Mucosa of rectum (tissue), 2 donors: ENCODE measurements around the gene SPNS1.

Experiments used
- H3K27ac ChIP-seq, 2 donors: one replicate each; pipeline ENCODE4 v1.7.0; 2013; ENCODE audit warnings: inconsistent platforms in 2 of 2, low read depth in 2 of 2, low read length in 2 of 2
- H3K27me3 ChIP-seq, 2 donors: one replicate each; pipeline ENCODE4 v1.7.0; 2013; ENCODE audit warnings: low read length in 2 of 2; ENCODE audit not compliant: control insufficient read depth in 2 of 2, insufficient read depth in 2 of 2
- H3K36me3 ChIP-seq, 2 donors: one replicate each; pipeline ENCODE4 v1.7.0; 2013; ENCODE audit warnings: low read length in 2 of 2; ENCODE audit not compliant: control insufficient read depth in 2 of 2, insufficient read depth in 2 of 2
- H3K4me1 ChIP-seq, 2 donors: one replicate each; pipeline ENCODE4 v1.7.0; 2013; ENCODE audit warnings: low read length in 2 of 2, mild to moderate bottlenecking in 1 of 2; ENCODE audit not compliant: control insufficient read depth in 2 of 2, insufficient read depth in 2 of 2
- H3K4me3 ChIP-seq, 2 donors: one replicate each; pipeline ENCODE4 v1.7.0; 2013; ENCODE audit warnings: low read length in 2 of 2
- H3K9ac ChIP-seq, 2 donors: one replicate each; pipeline ENCODE4 v1.7.0; 2013; ENCODE audit warnings: low read length in 2 of 2, low read depth in 1 of 2, mild to moderate bottlenecking in 1 of 2
- H3K9me3 ChIP-seq, 2 donors: one replicate each; pipeline ENCODE4 v1.7.0; 2013; ENCODE audit warnings: low read length in 2 of 2; ENCODE audit not compliant: control insufficient read depth in 2 of 2
- donor health status: healthy.
- donor health status: Normal muscosa, but diverticular disease.

The SPNS1 gene

GRCh38 chr16:29024278-29024677 is 49.7 kb downstream of the SPNS1 start:
- Histone ChIP-seq H3K9me3 (no peaks in the 10 kb centered on the region), H3K4me3 (no peak overlapping the region), H3K9ac (no peak overlapping the region), H3K27me3 (no peaks in the 10 kb centered on the region), H3K27ac (no peak overlapping the region), H3K36me3 (no peaks in the 10 kb centered on the region), H3K4me1 (no peaks in the 10 kb centered on the region)

GRCh38 chr16:29025218-29025617 is 50.6 kb downstream of the SPNS1 start:
- no peaks in the 10 kb centered on the region for H3K9me3 ChIP-seq
- no peaks in the 10 kb centered on the region for H3K36me3 ChIP-seq
- no peaks in the 10 kb centered on the region for H3K27me3 ChIP-seq
- H3K4me1 ChIP-seq = no peaks in the 10 kb centered on the region
- no peak overlapping the region for H3K9ac ChIP-seq
- no peak overlapping the region for H3K4me3 ChIP-seq
- H3K27ac ChIP-seq = no peak overlapping the region

- Histone ChIP-seq H3K27ac (no peak overlapping the region), H3K36me3 (no peaks in the 10 kb centered on the region), H3K4me3 (no peak overlapping the region), H3K9ac (no peak overlapping the region), H3K27me3 (no peaks in the 10 kb centered on the region), H3K4me1 (no peaks in the 10 kb centered on the region), H3K9me3 (no peaks in the 10 kb centered on the region)
These were observed 51.2 kb downstream of the SPNS1 start for GRCh38 chr16:29025735-29026134.

- no peaks in the 10 kb centered on the region for H3K27me3 ChIP-seq
These were observed 54.0 kb downstream of the SPNS1 start for GRCh38 chr16:29028457-29029167.

GRCh38 chr16:29029168-29029994 is 54.8 kb downstream of the SPNS1 start:
- H3K36me3 ChIP-seq = no peaks in the 10 kb centered on the region
- H3K4me3 ChIP-seq = no peak overlapping the region
- H3K9me3 ChIP-seq = no peaks in the 10 kb centered on the region
- no peak overlapping the region for H3K9ac ChIP-seq
- H3K27ac ChIP-seq = no peak overlapping the region
- no peaks in the 10 kb centered on the region for H3K4me1 ChIP-seq
- no peaks in the 10 kb centered on the region for H3K27me3 ChIP-seq

More at GRCh38 chr16:29028457-29029167, 54.0 kb downstream of the SPNS1 start:
- Histone ChIP-seq H3K27ac (no peak overlapping the region), H3K4me1 (no peaks in the 10 kb centered on the region), H3K36me3 (no peaks in the 10 kb centered on the region), H3K9me3 (no peaks in the 10 kb centered on the region), H3K4me3 (no peak overlapping the region), H3K9ac (no peak overlapping the region)

- no peaks in the 10 kb centered on the region for H3K36me3 ChIP-seq
- H3K9ac ChIP-seq = no peak overlapping the region
- H3K9me3 ChIP-seq = no peaks in the 10 kb centered on the region
- H3K4me3 ChIP-seq = no peak overlapping the region
- no peak overlapping the region for H3K27ac ChIP-seq
- H3K4me1 ChIP-seq = no peaks in the 10 kb centered on the region
- no peaks in the 10 kb centered on the region for H3K27me3 ChIP-seq
These were observed 55.7 kb downstream of the SPNS1 start for GRCh38 chr16:29030086-29030840.
